Endothelial cell of umbilical vein (primary cell): ENCODE results near the gene INSRR. TPM values are rescaled to one million over a fixed set of nuclear protein-coding genes. Genes with fewer than 3 reads are reported as not detected.

Experiments
- BruUV-seq: library from RNA; stranded (reverse); fragments of 400-500 nt; replicated peaks from 2 replicates; lab custom pipeline; 2021; lab: Mats Ljungman, UMichigan
- CTCF ChIA-PET: fragments of 300-600, 350-600 bp; sonication (Branson Sonifier 250); formaldehyde crosslinking; loops from one replicate; lab custom pipeline; 2021; ENCODE audit warnings: antibody characterized with exemption, inconsistent platforms; lab: Charles Lee
- POLR2A ChIA-PET: fragments of 300-600, 350-600 bp; sonication (Branson Sonifier 250); formaldehyde crosslinking; loops from one replicate; lab custom pipeline; 2021; ENCODE audit warnings: antibody characterized with exemption, inconsistent platforms; lab: Charles Lee
- DNase-seq: peaks from one replicate; pipeline ENCODE4 v3.0.0-alpha.2; 2011; ENCODE audit warnings: low read depth, low spot score
- FAIRE-seq: peaks from 2 replicates; lab custom pipeline; 2011; peaks lifted over from hg19 to GRCh38; lab: Jason Lieb, UNC
- H2AFZ ChIP-seq: 2 replicates; pipeline ENCODE4 v1.6.0; 2012; ENCODE audit warnings: low read depth, low read length, control low read depth, inconsistent platforms
- H3K27ac ChIP-seq: 2 replicates; pipeline ENCODE4 v1.5.1; 2011; ENCODE audit warnings: low read depth, mild to moderate bottlenecking, control low read depth, low read length, moderate library complexity; ENCODE audit not compliant: insufficient read depth
- H3K27me3 ChIP-seq, 2 experiments: 2 replicates each; pipeline versions ENCODE4 v1.6.0 to v1.6.1; 2011; ENCODE audit warnings: low read length in 2 of 2, mixed read lengths in 1 of 2; ENCODE audit not compliant: control insufficient read depth in 2 of 2, insufficient read depth in 2 of 2
- H3K36me3 ChIP-seq, 2 experiments: 2 replicates in 1 of 2; 3 replicates in 1 of 2; pipeline ENCODE4 v1.5.1; 2011; ENCODE audit warnings: low read length in 2 of 2, mild to moderate bottlenecking in 1 of 2, moderate library complexity in 1 of 2; ENCODE audit not compliant: control insufficient read depth in 2 of 2, insufficient read depth in 2 of 2; ENCODE audit errors: extremely low read depth in 1 of 2
- H3K4me1 ChIP-seq: 3 replicates; pipeline ENCODE4 v1.5.1; 2011; ENCODE audit warnings: mild to moderate bottlenecking, low read length; ENCODE audit not compliant: control insufficient read depth, insufficient read depth; ENCODE audit errors: extremely low read depth
- H3K4me2 ChIP-seq: 2 replicates; pipeline ENCODE4 v1.6.1; 2011; ENCODE audit warnings: low read length, control low read depth, mixed read lengths; ENCODE audit not compliant: insufficient read depth
- H3K4me3 ChIP-seq, 3 experiments: fragments of 200-600 bp in 1 of 3; sonication (generic), shearing (Covaris generic) in 1 of 3; replicated peaks in 1 of 3; 2 replicates each; pipeline ENCODE4 v1.5.1; 2011 to 2016; ENCODE audit warnings: control low read depth in 3 of 3, low read length in 3 of 3, mild to moderate bottlenecking in 2 of 3, inconsistent platforms in 1 of 3, low read depth in 1 of 3, moderate library complexity in 1 of 3; ENCODE audit not compliant: insufficient read depth in 1 of 3
- H3K79me2 ChIP-seq: 2 replicates; pipeline ENCODE4 v1.6.0; 2012; ENCODE audit warnings: low read length, inconsistent platforms; ENCODE audit not compliant: control insufficient read depth, insufficient read depth
- H3K9ac ChIP-seq: replicated peaks from 2 replicates; pipeline ENCODE3; 2011; ENCODE audit warnings: low read length, control low read depth; ENCODE audit not compliant: insufficient read depth; ENCODE audit errors: extremely low read depth
- H3K9me1 ChIP-seq: replicated peaks from 3 replicates; pipeline ENCODE4 v1.6.0; 2011; ENCODE audit warnings: mild to moderate bottlenecking, low read length; ENCODE audit not compliant: control insufficient read depth, insufficient read depth; ENCODE audit errors: extremely low read depth
- H3K9me3 ChIP-seq: replicated peaks from 2 replicates; pipeline ENCODE4 v1.5.1; 2012; ENCODE audit warnings: low read length, inconsistent platforms; ENCODE audit not compliant: control insufficient read depth, insufficient read depth
- H4K20me1 ChIP-seq: replicated peaks from 2 replicates; pipeline ENCODE3; 2011; ENCODE audit warnings: mild to moderate bottlenecking, low read length; ENCODE audit not compliant: control insufficient read depth, insufficient read depth; ENCODE audit errors: extremely low read depth
- EZH2 ChIP-seq: IDR thresholded peaks from 2 replicates; pipeline ENCODE4 v1.6.1; 2012; ENCODE audit warnings: borderline replicate concordance, low read depth, mild to moderate bottlenecking, moderate library complexity, low read length, inconsistent platforms; ENCODE audit not compliant: severe bottlenecking
- GATA2 ChIP-seq: IDR thresholded peaks from 2 replicates; pipeline ENCODE4 v1.7.0; 2011; ENCODE audit warnings: low read depth, mild to moderate bottlenecking, moderate library complexity, mixed read lengths, low read length; ENCODE audit not compliant: insufficient read length, insufficient read depth
- JUN ChIP-seq: IDR thresholded peaks from 2 replicates; pipeline ENCODE4 v1.6.1; 2011; ENCODE audit warnings: borderline replicate concordance, low read depth; ENCODE audit not compliant: insufficient read length, insufficient read depth
- MAX ChIP-seq: IDR thresholded peaks from 2 replicates; pipeline ENCODE4 v1.6.1; 2011; ENCODE audit not compliant: insufficient read depth, insufficient read length
- POLR2A ChIP-seq: IDR thresholded peaks from 2 replicates; pipeline ENCODE4 v1.6.1; 2012; ENCODE audit warnings: low read depth, mild to moderate bottlenecking, control low read depth, low read length
- POLR2AphosphoS5 ChIP-seq: IDR thresholded peaks from 2 replicates; pipeline ENCODE4 v1.6.1; 2012; ENCODE audit warnings: low read depth, mild to moderate bottlenecking, control low read depth, low read length, moderate library complexity; ENCODE audit not compliant: insufficient read depth
- dilution Hi-C: fragments of 300-500 bp; cut with MboI; formaldehyde crosslinking; loops from one replicate; pipeline ENCODE4 v1.15.0; 2019; ENCODE audit warnings: low sequenced_read_pairs; ENCODE audit not compliant: extremely low pct_ligation_motif_present
- intact Hi-C: fragments of 100-400 bp; cut with micrococcal nuclease; formaldehyde crosslinking; loops from one replicate; pipeline ENCODE4 v1.10.0; 2022
- polyA plus RNA-seq, 4 experiments: library from polyadenylated mRNA; depleted of rRNA in 3 of 4; stranded (reverse) in 3 of 4; unstranded in 1 of 4; fragments of >200 nt; gene quantifications; 2 replicates each; pipeline versions ENCODE4 v1.2.1 to v1.2.3, GENCODE V29; 2011 to 2012; ENCODE audit warnings: missing spikeins in 1 of 4
- total RNA-seq: library from RNA; stranded (reverse); gene quantifications from 2 replicates; pipeline ENCODE4 v1.2.3, GENCODE V29; 2021
- TF ChIP-seq, protein P1 (sequence below), 2 donors: IDR thresholded peaks; 1 replicate in 1 of 2; 2 replicates in 1 of 2; pipeline ENCODE4 v1.5.1; 2011; ENCODE audit warnings: low read length in 2 of 2, mild to moderate bottlenecking in 2 of 2, moderate library complexity in 2 of 2, control low read depth in 1 of 2, inconsistent platforms in 1 of 2, low read depth in 1 of 2; ENCODE audit not compliant: insufficient read depth in 1 of 2; ENCODE audit errors: extremely low read depth in 1 of 2

Gene INSRR
- total and polyA plus RNA-seq, 2 donors (not counting 3 experiments of a cell fraction or from before 2014, with no cell fraction given) = not detected

DNA sequence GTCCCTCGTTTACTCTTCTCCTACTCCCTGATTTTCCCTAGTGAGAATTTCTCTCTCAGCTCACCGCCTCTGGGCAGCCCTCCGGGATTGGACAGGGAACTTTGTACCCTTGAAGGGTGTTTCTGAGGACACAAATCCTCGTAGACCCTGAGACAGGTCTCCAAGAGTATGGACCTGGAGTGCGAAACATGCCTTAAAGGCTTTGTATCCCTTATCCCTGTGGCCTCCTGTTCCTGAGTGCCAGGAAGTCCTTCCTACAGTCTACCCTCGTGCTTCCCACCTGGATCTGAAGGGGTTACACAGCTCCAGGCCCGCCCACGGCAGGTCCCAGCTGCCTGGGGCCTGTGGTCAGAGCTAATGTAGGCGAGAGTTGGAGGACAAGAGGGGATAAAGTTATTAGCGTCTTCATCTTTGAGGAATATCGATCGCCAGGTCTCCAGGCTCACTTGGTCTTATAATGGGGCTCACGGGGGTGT, 27.0 kb upstream of the INSRR start:
- no peak overlapping the region for H3K9ac ChIP-seq
- POLR2A ChIA-PET = no interaction called here
- dilution Hi-C loops (no loop called here), intact Hi-C loops (no loop called here)
- H3K4me1 ChIP-seq = no peaks in the 10 kb centered on the region
- no peak for FAIRE-seq
- H2AFZ ChIP-seq = no peak overlapping the region
- no peak overlapping the region for H3K4me2 ChIP-seq
- BruUV-seq = no TSS peak
- H4K20me1 ChIP-seq = no peaks in the 10 kb centered on the region
- peaks cover 5 to 20% of the 10 kb centered on the region in 2 experiments for H3K27me3 ChIP-seq
- no peaks in the 10 kb centered on the region for H3K9me1 ChIP-seq
- no peaks in the 10 kb centered on the region for H3K9me3 ChIP-seq
- CTCF ChIA-PET = interaction anchor here (0.9 to 8.4 kb wide), 7 partner anchors 25 to 196 kb away, joined by 3 to 123 read pairs (median 14); partner anchors contain the start of genes ISG20L2, METTL25B and NTRK1
- no peaks in the 10 kb centered on the region for H3K36me3 ChIP-seq
- DNase-seq = no peak
- TF ChIP-seq MAX (no peak), GATA2 (no peak), POLR2A (no peak), JUN (no peak), POLR2AphosphoS5 (no peak), EZH2 (no peak)
- TF ChIP-seq, protein P1, sequence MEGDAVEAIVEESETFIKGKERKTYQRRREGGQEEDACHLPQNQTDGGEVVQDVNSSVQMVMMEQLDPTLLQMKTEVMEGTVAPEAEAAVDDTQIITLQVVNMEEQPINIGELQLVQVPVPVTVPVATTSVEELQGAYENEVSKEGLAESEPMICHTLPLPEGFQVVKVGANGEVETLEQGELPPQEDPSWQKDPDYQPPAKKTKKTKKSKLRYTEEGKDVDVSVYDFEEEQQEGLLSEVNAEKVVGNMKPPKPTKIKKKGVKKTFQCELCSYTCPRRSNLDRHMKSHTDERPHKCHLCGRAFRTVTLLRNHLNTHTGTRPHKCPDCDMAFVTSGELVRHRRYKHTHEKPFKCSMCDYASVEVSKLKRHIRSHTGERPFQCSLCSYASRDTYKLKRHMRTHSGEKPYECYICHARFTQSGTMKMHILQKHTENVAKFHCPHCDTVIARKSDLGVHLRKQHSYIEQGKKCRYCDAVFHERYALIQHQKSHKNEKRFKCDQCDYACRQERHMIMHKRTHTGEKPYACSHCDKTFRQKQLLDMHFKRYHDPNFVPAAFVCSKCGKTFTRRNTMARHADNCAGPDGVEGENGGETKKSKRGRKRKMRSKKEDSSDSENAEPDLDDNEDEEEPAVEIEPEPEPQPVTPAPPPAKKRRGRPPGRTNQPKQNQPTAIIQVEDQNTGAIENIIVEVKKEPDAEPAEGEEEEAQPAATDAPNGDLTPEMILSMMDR (IDR thresholded peaks at IDR 0.05; ENCODE audit: extremely low read depth in 1 of 2, insufficient read depth in 1 of 2, low read depth in 1 of 2, low read length in 2 of 2) = no peak
- no peak overlapping the region for H3K27ac ChIP-seq
- no peak overlapping the region for H3K4me3 ChIP-seq
- no peaks in the 10 kb centered on the region for H3K79me2 ChIP-seq
